Osteocyte (in vitro differentiated cells): Measurements from ENCODE around the gene C21orf91. TPM values are rescaled to one million over a fixed set of nuclear protein-coding genes. Genes with fewer than 3 reads are reported as not detected.

Experiments used
- DNase-seq: peaks from one replicate; pipeline ENCODE4 v3.0.0; 2021; ENCODE audit warnings: mixed read lengths; ENCODE audit not compliant: unreplicated experiment; ENCODE audit errors: extremely low spot score
- H3K27ac Mint-ChIP-seq: one replicate; pipeline ENCODE4 v1.8.0; 2021; ENCODE audit warnings: mild to moderate bottlenecking, mixed read lengths; ENCODE audit not compliant: unreplicated experiment
- H3K27me3 Mint-ChIP-seq: one replicate; pipeline ENCODE4 v1.8.0; 2021; ENCODE audit warnings: mixed read lengths; ENCODE audit not compliant: unreplicated experiment
- H3K36me3 Mint-ChIP-seq: one replicate; pipeline ENCODE4 v1.8.0; 2021; ENCODE audit warnings: mixed read lengths; ENCODE audit not compliant: unreplicated experiment
- H3K4me1 Mint-ChIP-seq: one replicate; pipeline ENCODE4 v1.8.0; 2021; ENCODE audit warnings: mixed read lengths; ENCODE audit not compliant: unreplicated experiment
- H3K4me3 Mint-ChIP-seq: one replicate; pipeline ENCODE4 v1.8.0; 2021; ENCODE audit warnings: mild to moderate bottlenecking, moderate library complexity, mixed read lengths; ENCODE audit not compliant: unreplicated experiment
- H3K9me3 Mint-ChIP-seq: one replicate; pipeline ENCODE4 v1.8.0; 2021; ENCODE audit warnings: mixed read lengths; ENCODE audit not compliant: unreplicated experiment
- CTCF ChIP-seq: fragments of 200-600 bp; sonication (generic); IDR thresholded peaks from 2 replicates; pipeline ENCODE4 v1.5.0; 2021; ENCODE audit warnings: antibody characterized with exemption, mild to moderate bottlenecking, moderate library complexity
- total RNA-seq: library from RNA; stranded (reverse); gene quantifications from 2 replicates; pipeline ENCODE4 v1.2.1, GENCODE V29; 2021

The C21orf91 gene
- total RNA-seq, 1 donor from 2014 or later = 13.0 TPM

DNA sequence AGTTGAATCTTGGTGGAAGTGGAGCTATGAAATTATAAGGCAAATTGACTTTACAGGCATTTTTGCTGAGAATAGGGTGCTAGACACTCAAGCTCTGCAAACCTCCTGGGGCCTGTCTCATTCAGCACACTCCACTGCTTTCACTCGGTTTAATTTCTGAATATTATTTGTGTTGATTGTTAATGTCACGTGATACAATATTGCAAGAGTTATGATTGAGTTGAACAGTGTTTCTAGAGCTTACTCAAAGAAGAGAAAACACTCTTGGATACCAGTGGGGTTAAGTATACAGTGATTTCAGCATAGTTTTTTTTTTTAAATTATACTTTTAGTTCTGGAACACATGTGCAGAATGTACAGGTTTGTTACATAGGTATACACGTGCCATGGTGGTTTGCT, 49.7 kb downstream of the C21orf91 start:
- Mint-ChIP-seq H3K4me1 (no peaks in the 10 kb centered on the region), H3K36me3 (no peaks in the 10 kb centered on the region), H3K27me3 (no peaks in the 10 kb centered on the region), H3K9me3 (peaks cover 28% of the 10 kb centered on the region), H3K4me3 (no peak overlapping the region), H3K27ac (no peak overlapping the region)
- TF ChIP-seq CTCF = no peak
- no peak for DNase-seq

- no peaks in the 10 kb centered on the region for H3K4me1 Mint-ChIP-seq
- H3K36me3 Mint-ChIP-seq = no peaks in the 10 kb centered on the region
- peaks cover 28% of the 10 kb centered on the region for H3K9me3 Mint-ChIP-seq
- H3K27ac Mint-ChIP-seq = no peak overlapping the region
- H3K27me3 Mint-ChIP-seq = no peaks in the 10 kb centered on the region
- no peak overlapping the region for H3K4me3 Mint-ChIP-seq
- DNase-seq = no peak
- no peak for TF ChIP-seq CTCF
Measured at GRCh38 chr21:17768840-17769446, 50.2 kb downstream of the C21orf91 start.

DNA sequence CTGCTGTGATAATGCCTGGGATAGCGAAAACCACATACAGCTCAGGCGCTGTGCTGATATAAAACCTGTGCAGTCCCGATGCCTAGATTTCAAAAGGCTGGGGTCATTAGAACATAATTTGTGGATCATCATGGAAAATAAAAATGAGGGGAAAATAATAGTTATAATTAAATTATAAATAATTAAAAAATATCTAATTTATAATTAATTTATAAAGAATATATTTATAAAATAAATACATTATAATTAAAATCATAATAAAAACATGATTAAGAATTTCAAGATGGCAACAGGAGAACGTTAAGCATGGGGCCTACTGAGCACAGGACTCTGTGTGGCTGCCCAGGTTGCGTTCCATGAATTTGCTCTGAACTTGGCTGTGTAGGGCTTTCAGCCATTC, 53.9 kb downstream of the C21orf91 start:
- Mint-ChIP-seq H3K36me3 (no peaks in the 10 kb centered on the region), H3K27ac (no peak overlapping the region), H3K4me1 (no peaks in the 10 kb centered on the region), H3K9me3 (peaks cover 9% of the 10 kb centered on the region), H3K4me3 (no peak overlapping the region), H3K27me3 (no peaks in the 10 kb centered on the region)
- no peak for TF ChIP-seq CTCF
- DNase-seq = no peak

- H3K36me3 Mint-ChIP-seq = no peaks in the 10 kb centered on the region
- H3K27me3 Mint-ChIP-seq = no peaks in the 10 kb centered on the region
- no peak for TF ChIP-seq CTCF
- peaks cover 9% of the 10 kb centered on the region for H3K9me3 Mint-ChIP-seq
- no peak overlapping the region for H3K4me3 Mint-ChIP-seq
- no peak overlapping the region for H3K27ac Mint-ChIP-seq
- no peaks in the 10 kb centered on the region for H3K4me1 Mint-ChIP-seq
- DNase-seq = no peak
Measured at GRCh38 chr21:17763288-17764037, 55.7 kb downstream of the C21orf91 start.

GRCh38 chr21:17759511-17760178, 59.5 kb downstream of the C21orf91 start:
- no peak for DNase-seq
- H3K9me3 Mint-ChIP-seq = peaks cover 14% of the 10 kb centered on the region
- H3K27ac Mint-ChIP-seq = no peak overlapping the region
- H3K4me3 Mint-ChIP-seq = no peak overlapping the region
- no peaks in the 10 kb centered on the region for H3K36me3 Mint-ChIP-seq
- H3K4me1 Mint-ChIP-seq = no peaks in the 10 kb centered on the region
- no peak for TF ChIP-seq CTCF
- H3K27me3 Mint-ChIP-seq = no peaks in the 10 kb centered on the region
